Lung (tissue), 12 donors: ENCODE results near the gene CD4. TPM values are rescaled to one million over a fixed set of nuclear protein-coding genes. Genes with fewer than 3 reads are reported as not detected.
A peak's percentile ranks its signal among the peaks of the same experiment; 100 is the strongest.

Experiments
- ATAC-seq: fragments of 200-7000 bp; cut with Tn5 transposase; one replicate; pipeline ENCODE4 v1.9.1; 2020; ENCODE audit warnings: moderate number of reproducible peaks; ENCODE audit not compliant: insufficient read depth, low FRiP score
- DNase-seq, 3 donors: peaks; one replicate each; pipeline ENCODE4 v3.0.0-alpha.2; 2013 to 2017
- H3K27ac ChIP-seq, 2 donors: one replicate each; pipeline ENCODE4 v1.5.1; 2013; ENCODE audit warnings: mild to moderate bottlenecking in 2 of 2, moderate library complexity in 2 of 2, control low read depth in 1 of 2, inconsistent platforms in 1 of 2, low read depth in 1 of 2, low read length in 1 of 2
- H3K27me3 ChIP-seq, 3 donors: one replicate each; pipeline ENCODE4 v1.5.1; 2013; ENCODE audit warnings: low read length in 2 of 3; ENCODE audit not compliant: control insufficient read depth in 3 of 3, insufficient read depth in 3 of 3
- H3K36me3 ChIP-seq, 4 donors: one replicate each; pipeline ENCODE4 v1.5.1; 2013; ENCODE audit warnings: low read length in 4 of 4, mild to moderate bottlenecking in 1 of 4, moderate library complexity in 1 of 4; ENCODE audit not compliant: control insufficient read depth in 4 of 4, insufficient read depth in 4 of 4
- H3K4me1 ChIP-seq, 5 donors: one replicate each; pipeline ENCODE4 v1.5.1; 2013; ENCODE audit warnings: low read length in 5 of 5, mild to moderate bottlenecking in 2 of 5, moderate library complexity in 1 of 5; ENCODE audit not compliant: control insufficient read depth in 5 of 5, insufficient read depth in 5 of 5
- H3K4me3 ChIP-seq: one replicate; pipeline ENCODE4 v1.5.1; 2013; ENCODE audit warnings: mild to moderate bottlenecking, control low read depth, moderate library complexity
- H3K9ac ChIP-seq, 2 donors: one replicate each; pipeline ENCODE4 v1.5.1; 2013; ENCODE audit warnings: low read length in 2 of 2, control low read depth in 1 of 2; ENCODE audit not compliant: insufficient read depth in 1 of 2
- H3K9me3 ChIP-seq, 4 donors: one replicate each; pipeline ENCODE4 v1.5.1; 2013; ENCODE audit warnings: low read length in 3 of 4, mild to moderate bottlenecking in 1 of 4, moderate library complexity in 1 of 4; ENCODE audit not compliant: control insufficient read depth in 4 of 4, insufficient read depth in 3 of 4
- WGBS, 2 donors: extraction: QIAGEN DNeasy Blood & Tissue Kit; methylation state at CpG; one replicate each; pipeline ENCODE4 v1.1.7; 2013; 5-methylcytosine and 5-hydroxymethylcytosine counted together
- polyA plus RNA-seq, 2 donors: library from polyadenylated mRNA; stranded (reverse); fragments of 200-250 nt; gene quantifications; one replicate each; pipeline ENCODE4 v1.2.1, GENCODE V29; 2013
- total RNA-seq, 2 donors: library from RNA; depleted of rRNA in 1 of 2; stranded (reverse); fragments of >200 nt in 1 of 2; gene quantifications; one replicate each; pipeline ENCODE4 v1.2.1, GENCODE V29; 2014 to 2021
- TF ChIP-seq, protein P1 (sequence below): IDR thresholded peaks from 2 replicates; pipeline ENCODE4 v1.5.1; 2012; ENCODE audit warnings: mild to moderate bottlenecking; ENCODE audit errors: control extremely low read depth, extremely low read depth
- donor health status: control.
- donor health status: control.
- donor health status: Bipolar disorder and iron deficiency.
- donor health status: healthy.
- donor health status: DM: yes; HTN: yes; CAD: no.

Gene CD4
- total and polyA plus RNA-seq, 4 donors, result 20.6 to 83.7 (median 53.0) TPM

DNA sequence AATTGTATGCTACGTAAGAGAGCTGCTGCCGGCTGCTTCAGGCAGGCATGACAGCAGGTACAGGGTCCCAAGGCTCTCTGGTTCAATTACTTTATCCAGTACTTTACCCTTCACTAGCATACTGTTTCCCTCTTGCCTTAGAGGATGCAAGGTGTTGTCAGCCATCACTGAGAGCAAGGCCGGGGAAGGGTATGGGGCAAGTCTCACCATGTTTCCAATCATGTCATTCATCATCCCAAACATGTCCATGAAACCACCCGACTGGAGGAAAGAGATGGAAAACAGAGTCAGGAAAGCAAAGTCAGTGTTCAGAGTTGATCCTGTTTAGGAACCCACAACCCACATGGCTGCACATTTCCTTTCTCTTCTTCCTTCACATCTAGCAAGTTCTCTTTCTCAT, 38.8 kb upstream of the CD4 start:
- TF ChIP-seq, protein P1, sequence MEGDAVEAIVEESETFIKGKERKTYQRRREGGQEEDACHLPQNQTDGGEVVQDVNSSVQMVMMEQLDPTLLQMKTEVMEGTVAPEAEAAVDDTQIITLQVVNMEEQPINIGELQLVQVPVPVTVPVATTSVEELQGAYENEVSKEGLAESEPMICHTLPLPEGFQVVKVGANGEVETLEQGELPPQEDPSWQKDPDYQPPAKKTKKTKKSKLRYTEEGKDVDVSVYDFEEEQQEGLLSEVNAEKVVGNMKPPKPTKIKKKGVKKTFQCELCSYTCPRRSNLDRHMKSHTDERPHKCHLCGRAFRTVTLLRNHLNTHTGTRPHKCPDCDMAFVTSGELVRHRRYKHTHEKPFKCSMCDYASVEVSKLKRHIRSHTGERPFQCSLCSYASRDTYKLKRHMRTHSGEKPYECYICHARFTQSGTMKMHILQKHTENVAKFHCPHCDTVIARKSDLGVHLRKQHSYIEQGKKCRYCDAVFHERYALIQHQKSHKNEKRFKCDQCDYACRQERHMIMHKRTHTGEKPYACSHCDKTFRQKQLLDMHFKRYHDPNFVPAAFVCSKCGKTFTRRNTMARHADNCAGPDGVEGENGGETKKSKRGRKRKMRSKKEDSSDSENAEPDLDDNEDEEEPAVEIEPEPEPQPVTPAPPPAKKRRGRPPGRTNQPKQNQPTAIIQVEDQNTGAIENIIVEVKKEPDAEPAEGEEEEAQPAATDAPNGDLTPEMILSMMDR, result no peak
- no peak overlapping the region for H3K9ac ChIP-seq
- WGBS, 2 donors, result 87 to 91% methylated on average over 4 of the region's 4 CpGs

DNA sequence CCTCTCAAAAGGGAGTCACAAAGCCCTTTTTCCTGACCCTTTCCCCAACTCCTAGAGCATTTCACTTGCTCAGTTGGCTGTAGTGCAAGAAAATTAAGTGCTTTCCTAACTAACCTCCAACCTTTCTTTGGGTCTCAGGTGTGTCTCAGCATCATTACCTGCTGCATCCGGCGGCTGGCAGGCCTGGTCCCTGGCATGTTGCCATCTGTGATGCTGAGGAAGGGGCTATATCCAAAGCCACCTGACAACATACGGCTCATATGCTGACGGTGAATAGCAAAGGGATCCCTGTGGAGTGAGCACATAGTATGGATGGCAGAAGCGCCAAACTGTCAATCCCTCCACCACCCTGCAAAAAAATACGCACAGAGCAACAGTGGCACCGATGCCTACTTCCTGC, 37.6 kb upstream of the CD4 start:
- DNase-seq (no peak), ATAC-seq (no peak)
- no peaks in the 10 kb centered on the region for H3K9me3 ChIP-seq
- 82 to 84% methylated on average over 7 of the region's 7 CpGs for WGBS, 2 donors
- H3K36me3 ChIP-seq, result peaks cover 14 to 44% (median 36%) of the 10 kb centered on the region in 4 donors
- no peak overlapping the region for H3K4me3 ChIP-seq
- TF ChIP-seq, protein P1, result no peak
- peak overlapping the region in 1 of 2 donors; percentile 86 for H3K9ac ChIP-seq
- no peak overlapping the region for H3K27ac ChIP-seq
- peaks cover 0 to 18% (median 9%) of the 10 kb centered on the region in 5 donors for H3K4me1 ChIP-seq
- no peaks in the 10 kb centered on the region for H3K27me3 ChIP-seq

More for the DNA sequence above, 38.8 kb upstream of the CD4 start:
- no peak for ATAC-seq
- Histone ChIP-seq H3K4me3 (no peak overlapping the region), H3K9me3 (no peaks in the 10 kb centered on the region), H3K27me3 (no peaks in the 10 kb centered on the region), H3K27ac (no peak overlapping the region), H3K4me1 (peaks cover 0 to 18% (median 9%) of the 10 kb centered on the region in 5 donors), H3K36me3 (peaks cover 14 to 47% (median 41%) of the 10 kb centered on the region in 4 donors)
- DNase-seq, result no peak

DNA sequence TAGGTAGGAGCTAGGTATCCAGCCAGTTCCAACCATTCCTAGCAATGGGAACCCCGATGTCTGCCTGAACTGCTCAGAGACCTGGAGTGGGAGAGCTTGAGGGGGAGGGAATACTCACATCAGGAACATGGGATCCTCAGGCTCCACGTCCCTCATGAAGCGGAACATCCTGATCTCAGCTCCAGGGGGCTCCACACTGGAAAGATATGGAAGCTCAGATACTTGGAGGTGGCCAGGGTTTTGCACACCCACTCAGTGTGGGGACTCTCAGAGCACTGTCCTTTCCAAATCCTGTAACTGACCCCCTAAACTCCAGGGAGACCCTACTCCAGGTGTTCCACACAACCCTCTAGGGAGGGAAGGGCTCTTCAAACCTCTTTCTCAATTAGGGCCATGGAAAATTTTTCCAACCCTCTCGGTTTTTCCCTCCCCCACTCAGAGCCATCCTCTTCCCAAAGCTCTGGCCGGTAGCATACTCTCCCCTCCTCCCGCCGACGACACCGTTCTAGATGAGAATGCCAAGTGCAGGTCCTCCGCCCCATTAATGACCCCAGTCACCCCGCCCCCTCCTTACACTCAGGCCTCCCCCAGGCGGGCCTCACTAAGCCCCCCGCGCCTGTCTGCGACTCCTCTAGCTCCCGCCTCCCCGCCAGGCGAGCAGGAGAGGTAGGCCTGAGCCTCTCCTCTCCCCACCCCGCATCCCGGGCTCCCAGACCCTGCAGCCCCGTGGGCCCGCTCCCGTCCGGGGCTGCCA, 37.0 kb upstream of the CD4 start:
- Histone ChIP-seq H3K4me1 (peaks cover 0 to 22% (median 12%) of the 10 kb centered on the region in 5 donors), H3K9ac (peak overlapping the region; percentile 84 to 86), H3K9me3 (no peaks in the 10 kb centered on the region), H3K36me3 (peaks cover 10 to 39% (median 33%) of the 10 kb centered on the region in 4 donors), H3K27me3 (no peaks in the 10 kb centered on the region), H3K4me3 (peak overlapping the region; percentile 80), H3K27ac (peak overlapping the region; percentile 98 to 99)
- ATAC-seq (peak; percentile 2), DNase-seq (peak; percentile 62 to 71 (median 69))
- TF ChIP-seq, protein P1, result no peak
- WGBS, 2 donors, result 6 to 10% methylated on average over 20 to 24 of the region's 24 CpGs
